Measurements from ENCODE around the gene SPRYD3.
"Not testable (repeated sequence)": the region's sequence is repeated elsewhere in the genome, so short reads cannot be mapped to it uniquely, and the experiment has no call there.

SPRYD3 gene

GRCh38 chr12:53101931-53102781 is 23.0 kb upstream of the SPRYD3 start:
- no peak for DNase-seq

- no peak for DNase-seq
Observed at GRCh38 chr12:53101266-53101665, 22.1 kb upstream of the SPRYD3 start.

DNA sequence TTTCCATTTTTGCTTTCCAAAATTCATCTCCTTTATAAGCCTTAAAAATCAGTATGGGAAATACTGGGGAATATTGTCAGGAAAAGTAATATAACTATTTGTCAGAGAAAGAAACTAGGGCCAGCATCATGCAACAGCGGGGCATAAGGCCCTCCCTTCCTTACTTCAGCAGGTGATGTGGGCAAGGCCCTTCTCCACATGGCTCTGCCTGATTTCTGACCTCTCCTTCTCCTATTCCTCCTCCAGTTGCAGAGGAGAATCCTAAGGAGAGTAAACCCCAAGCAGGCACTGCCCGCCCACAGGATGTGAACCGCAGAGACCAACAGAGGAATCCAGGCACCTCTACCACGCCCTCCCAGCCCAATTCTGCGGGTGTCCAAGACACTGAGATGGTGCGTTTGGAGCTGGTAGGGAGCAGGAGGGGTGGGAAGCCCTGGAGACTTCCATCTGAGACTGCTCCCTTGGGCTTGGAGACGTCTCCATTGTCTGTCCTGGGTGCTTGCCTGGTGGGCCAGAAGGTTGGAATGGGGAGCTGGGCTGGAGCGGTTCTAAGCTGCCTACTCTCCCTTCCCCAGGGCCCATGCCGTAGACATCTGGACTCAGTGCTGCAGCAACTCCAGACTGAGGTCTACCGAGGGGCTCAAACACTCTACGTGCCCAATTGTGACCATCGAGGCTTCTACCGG is 21.4 kb upstream of the SPRYD3 start:
- no peak for DNase-seq

- peak; percentile 94 for DNase-seq
Observed at GRCh38 chr12:53099071-53099882, 20.1 kb upstream of the SPRYD3 start.

DNA sequence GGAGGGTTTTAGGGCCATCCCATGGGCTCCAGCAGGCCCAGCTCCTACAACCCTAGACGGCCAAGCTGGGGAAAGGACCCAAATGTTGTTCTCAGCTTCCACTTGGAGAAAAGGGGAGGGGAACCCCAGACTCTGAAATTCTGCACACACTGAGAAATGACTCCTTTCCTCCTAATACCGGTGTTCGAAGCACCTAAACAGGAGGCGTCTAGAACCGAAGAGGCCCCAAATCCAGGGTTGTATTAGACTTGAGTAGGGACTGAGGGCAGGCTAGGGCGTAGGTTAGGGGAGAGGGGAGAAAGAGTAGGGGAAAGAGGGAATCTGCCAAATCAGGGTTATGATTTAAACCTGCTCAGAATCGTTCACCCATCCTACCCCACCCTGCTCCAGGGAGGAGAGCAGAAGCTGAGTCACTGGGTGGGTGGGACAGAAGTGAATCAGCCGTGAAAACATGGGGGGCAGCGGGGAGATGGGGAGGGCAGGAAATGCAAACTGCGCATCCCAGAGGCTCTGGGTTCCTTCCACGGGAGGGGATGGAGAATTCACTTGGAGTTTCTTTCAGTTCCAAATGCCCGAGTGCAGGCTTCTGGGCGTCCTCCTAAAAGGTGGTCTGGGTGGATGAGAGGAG is 19.3 kb upstream of the SPRYD3 start:
- peak; percentile 83 for DNase-seq

DNA sequence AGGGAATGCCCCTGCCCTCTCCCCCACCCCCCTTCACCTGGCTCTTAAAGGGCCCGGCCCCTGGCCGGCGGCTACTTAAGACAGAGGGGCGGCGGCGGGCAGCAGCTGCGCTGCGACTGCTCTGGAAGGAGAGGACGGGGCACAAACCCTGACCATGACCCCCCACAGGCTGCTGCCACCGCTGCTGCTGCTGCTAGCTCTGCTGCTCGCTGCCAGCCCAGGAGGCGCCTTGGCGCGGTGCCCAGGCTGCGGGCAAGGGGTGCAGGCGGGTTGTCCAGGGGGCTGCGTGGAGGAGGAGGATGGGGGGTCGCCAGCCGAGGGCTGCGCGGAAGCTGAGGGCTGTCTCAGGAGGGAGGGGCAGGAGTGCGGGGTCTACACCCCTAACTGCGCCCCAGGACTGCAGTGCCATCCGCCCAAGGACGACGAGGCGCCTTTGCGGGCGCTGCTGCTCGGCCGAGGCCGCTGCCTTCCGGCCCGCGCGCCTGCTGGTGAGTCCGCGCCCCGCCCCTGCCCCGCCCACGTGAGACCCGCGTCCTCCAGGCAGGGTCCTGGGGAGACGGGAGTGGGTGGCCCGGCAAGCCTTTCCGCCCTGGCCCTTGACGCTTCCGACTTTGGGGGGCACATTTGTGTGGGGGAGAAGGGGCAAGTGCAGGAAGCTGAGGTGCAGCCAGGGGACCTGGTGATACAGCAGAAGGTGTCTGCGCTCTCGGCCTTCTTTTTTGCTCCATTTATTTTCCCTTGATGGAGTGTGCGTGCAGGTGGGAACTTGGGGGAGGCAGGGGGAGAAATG is 18.6 kb upstream of the SPRYD3 start, which contains the start of gene IGFBP6:
Gene IGFBP6 (plus strand): TSS at position 104 of the 790 bp plus-strand sequence. CDS start 51 bp downstream, at position 155.
- peak; percentile 39 for DNase-seq

DNA sequence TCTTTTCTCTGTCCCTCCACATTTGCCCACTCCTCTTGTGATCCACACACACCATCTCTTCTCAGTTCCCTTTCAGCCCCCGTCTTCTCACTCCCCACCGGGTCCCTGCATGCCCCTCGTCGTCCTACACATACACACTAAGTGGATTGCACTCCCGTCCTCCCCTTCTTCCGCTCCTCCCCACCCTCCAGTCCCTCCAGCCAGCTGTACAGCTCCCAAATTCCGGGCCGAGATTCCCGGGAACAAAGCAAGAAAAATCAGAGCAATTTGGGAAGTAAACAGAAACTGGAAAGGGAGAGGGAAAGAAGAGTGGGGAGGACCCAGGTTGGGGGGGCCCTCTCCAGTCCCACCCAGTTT is 18.0 kb upstream of the SPRYD3 start:
- peak; percentile 51 for DNase-seq

DNA sequence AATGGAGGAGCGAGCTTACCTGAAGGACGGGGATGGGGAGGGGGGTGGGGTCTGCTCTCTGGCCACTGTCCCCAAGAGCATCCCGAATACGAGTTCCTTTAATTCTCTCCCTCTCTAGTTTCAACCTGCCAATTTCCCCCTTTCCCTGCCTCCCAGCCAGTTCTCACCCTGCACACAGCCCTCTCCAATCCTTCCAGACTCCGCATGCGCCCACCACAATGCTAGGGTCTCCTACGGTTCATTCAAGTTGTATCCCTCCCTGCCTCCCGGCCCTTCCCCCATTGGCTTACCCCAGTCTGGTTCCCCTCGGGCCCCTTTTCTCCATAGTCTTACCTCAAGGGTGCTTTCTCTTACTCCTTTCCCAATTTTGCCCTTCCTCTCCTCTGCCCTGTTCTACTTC is 17.6 kb upstream of the SPRYD3 start:
- DNase-seq, result no peak

DNA sequence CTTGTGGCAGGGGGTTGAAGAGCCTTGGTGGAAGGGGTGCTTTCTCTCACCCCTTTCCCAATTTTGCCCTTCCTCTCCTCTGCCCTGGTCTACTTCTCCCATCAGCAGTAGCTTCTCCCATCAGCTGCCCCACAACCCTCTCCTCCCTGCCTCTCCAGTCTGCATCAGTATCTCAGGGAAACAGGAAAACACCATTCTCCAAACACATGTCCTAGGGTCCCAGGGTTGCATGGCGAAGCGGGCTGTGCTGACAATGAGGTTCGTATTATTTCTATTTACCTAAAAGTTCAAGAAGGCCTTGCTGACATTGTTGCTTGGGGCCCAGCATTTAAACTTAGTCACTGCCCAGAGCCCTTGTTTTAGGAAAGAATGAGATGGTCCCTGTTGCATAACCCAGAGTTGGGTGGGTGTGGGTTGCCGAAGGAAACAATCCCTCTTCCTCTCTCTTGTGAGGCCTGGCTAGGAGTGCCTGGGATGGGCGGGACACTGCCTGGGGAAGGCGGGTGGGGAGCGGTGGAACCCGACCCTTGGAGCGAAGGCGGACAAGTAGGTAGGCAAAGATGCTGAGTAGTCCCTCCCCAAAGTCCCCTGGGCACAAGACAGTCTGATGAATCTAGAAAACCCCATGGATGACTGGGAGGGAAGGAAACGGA is 17.0 kb upstream of the SPRYD3 start:
- DNase-seq, result peak; percentile 74

- DNase-seq, result not testable (repeated sequence)
Observed at GRCh38 chr12:53095596-53095895, 16.4 kb upstream of the SPRYD3 start.

GRCh38 chr12:53094796-53095595 is 15.8 kb upstream of the SPRYD3 start:
- not testable (repeated sequence) for DNase-seq

DNA sequence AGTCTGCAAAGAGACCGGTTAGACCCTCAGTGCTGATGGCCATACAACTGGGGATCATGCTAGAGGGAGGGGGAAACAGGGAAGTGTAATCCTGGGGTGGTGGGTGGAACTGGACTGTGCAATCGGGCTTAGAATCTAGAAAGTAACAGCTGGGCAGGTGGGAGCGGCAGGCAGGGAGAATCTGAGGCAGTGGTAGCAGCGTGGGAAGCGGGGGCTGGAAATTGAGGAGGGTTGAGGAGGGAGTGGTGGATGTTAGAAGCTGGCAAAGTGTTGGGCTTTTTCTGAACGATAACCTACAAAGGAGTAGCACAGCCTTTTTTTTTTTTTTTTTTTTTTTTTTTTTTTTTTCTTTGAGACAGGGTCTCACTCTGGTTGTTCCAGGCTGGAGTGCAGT is 15.2 kb upstream of the SPRYD3 start:
- no peak for DNase-seq

DNA sequence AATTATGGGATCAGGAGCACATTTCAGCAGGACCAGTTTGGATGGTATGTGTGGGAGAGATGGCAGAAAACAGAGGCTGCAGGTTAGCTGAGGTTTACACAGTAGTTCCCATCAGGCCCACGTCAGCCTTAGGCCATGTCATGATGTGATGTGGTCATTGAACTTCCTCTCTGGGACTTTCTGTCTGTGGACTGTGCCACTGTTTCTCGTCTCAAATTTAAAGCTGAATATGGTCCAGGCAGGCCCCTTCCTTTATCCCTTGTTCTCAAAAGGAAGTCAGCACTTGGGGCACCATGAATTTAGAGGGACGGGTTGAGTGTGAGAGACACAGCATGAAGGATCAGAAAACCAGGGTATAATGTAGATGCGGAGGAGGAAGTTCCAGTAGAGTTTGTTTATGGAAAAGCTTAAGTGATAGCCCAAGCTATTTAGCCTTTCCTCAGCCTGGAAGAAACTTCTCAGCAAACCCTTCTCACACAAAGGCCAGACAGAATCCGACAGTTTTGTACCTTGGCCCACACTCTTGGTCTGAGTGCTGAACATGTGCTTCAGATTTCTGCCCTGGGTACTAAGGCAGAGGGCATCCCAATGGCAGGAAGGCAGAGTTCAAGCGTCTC is 14.7 kb upstream of the SPRYD3 start:
- no peak for DNase-seq

DNA sequence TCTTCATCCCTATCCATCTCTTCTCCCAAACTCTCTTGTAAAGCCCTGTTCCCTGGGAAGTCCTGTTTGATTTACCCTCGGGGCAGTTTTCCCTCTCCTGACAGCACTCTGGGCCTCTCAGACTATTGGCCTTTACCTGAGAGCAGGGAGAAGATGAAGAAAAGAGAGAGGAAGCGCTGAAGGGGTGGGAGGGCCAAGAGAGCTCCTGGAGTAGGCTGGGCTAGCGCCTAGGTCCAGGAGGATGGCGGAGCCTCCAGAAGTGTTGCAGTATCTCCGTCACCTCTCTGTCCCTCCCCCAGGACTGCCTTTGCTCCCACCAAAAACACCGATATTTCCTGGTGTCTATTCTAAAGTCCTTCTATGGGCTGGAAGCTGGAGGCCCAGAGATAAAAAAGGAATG is 12.6 kb upstream of the SPRYD3 start:
- DNase-seq, result no peak

GRCh38 chr12:53090554-53090953 is 11.4 kb upstream of the SPRYD3 start:
- DNase-seq, result no peak

- no peak for DNase-seq
Observed at GRCh38 chr12:53090105-53090504, 10.9 kb upstream of the SPRYD3 start.

DNA sequence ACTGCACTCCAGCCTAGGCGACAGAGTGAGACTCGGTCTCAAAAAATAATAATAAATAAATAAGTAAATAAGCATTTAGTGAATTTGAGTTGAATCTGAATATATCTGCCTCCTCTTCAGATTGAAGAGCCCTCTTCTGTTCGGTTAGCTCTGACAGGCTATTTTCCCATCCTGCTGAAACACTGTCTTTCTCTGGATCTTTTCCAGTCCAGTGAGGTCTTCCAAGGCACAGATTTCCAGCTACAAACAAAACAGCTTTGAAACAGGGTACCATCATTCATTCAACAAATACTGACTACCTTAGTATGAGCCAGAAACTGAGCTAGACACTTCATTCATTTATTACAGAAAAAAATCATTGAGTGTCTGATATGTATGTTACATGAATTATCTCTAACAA is 7.2 kb upstream of the SPRYD3 start:
- DNase-seq, result no peak

GRCh38 chr12:53082637-53083175 is 3.5 kb upstream of the SPRYD3 start:
- DNase-seq, result no peak

DNA sequence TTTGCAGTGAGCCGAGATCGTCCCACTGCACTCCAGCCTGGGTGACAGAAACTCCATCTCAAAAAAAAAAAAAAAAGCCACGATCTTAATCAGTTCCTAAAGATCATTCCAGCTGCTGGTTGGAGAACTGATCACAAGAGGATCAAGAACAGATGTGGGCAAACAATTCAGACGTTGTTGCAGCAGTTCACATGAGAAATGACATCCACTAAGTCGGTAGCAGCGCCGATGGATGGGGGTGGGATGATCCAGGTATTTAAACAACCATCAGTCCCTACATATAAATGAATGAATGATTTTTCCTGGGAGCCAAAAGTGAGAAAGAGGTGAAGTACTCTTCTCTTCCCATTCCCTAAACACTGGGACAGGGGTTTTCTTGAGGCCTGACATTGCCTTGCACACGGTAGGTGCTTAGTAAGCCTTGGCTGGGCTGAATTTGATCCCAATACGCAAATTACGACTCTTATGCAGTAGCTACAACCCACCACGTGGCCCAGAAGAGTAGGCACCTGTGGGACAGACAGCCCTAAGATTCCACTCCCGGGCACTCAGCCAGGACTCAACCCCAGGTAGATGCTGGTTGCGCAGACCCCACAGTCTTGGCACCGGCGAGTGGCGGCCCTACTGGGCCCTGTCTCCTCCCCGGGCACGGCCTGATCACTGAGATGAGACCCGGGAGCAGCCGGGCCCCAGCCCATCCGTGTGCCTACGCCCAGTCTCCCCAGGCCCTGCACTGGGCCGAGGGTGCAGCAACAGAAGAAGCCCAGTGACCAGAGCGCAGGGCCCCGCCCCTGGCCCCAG is 565 bp downstream of the SPRYD3 start:
- peak; percentile 48 for DNase-seq
